Neural cell (in vitro differentiated cells): ENCODE measurements around the gene SEC22B. TPM values are rescaled to one million over a fixed set of nuclear protein-coding genes. Genes with fewer than 3 reads are reported as not detected.

Experiments used
- polyA plus RNA-seq: library from polyadenylated mRNA; depleted of rRNA; stranded (reverse); fragments of >200 nt; gene quantifications from 2 replicates; pipeline ENCODE4 v1.2.3, GENCODE V29; 2014
- small RNA-seq, 3 experiments: library from RNA; depleted of rRNA; stranded (forward); fragments of <200 nt; gene quantifications; one replicate each; pipeline ENCODE3, GENCODE V24; 2012

SEC22B gene
- polyA plus RNA-seq, 1 donor from 2014 or later = 29.3 TPM

Small RNAs within 50 kb of the gene (small RNA-seq; reads per million reads assigned to genes)
- 0 reads per million in 3 experiments for gene RNU6-465P

Other genes with a start within 250 kb of the SEC22B start
- 0.73 and 1.2 TPM in 2 replicates for gene NOTCH2, start 106.9 kb downstream of the SEC22B start, polyA plus RNA-seq
- gene NBPF8, start 238.5 kb upstream of the SEC22B start, polyA plus RNA-seq = 44.1 and 47.4 TPM in 2 replicates